ENCODE results near the gene SEMA6B. TPM values are rescaled to one million over a fixed set of nuclear protein-coding genes. Genes with fewer than 3 reads are reported as not detected.
"Not testable (repeated sequence)": the region's sequence is repeated elsewhere in the genome, so short reads cannot be mapped to it uniquely, and the experiment has no call there.

SEMA6B gene, protein sequence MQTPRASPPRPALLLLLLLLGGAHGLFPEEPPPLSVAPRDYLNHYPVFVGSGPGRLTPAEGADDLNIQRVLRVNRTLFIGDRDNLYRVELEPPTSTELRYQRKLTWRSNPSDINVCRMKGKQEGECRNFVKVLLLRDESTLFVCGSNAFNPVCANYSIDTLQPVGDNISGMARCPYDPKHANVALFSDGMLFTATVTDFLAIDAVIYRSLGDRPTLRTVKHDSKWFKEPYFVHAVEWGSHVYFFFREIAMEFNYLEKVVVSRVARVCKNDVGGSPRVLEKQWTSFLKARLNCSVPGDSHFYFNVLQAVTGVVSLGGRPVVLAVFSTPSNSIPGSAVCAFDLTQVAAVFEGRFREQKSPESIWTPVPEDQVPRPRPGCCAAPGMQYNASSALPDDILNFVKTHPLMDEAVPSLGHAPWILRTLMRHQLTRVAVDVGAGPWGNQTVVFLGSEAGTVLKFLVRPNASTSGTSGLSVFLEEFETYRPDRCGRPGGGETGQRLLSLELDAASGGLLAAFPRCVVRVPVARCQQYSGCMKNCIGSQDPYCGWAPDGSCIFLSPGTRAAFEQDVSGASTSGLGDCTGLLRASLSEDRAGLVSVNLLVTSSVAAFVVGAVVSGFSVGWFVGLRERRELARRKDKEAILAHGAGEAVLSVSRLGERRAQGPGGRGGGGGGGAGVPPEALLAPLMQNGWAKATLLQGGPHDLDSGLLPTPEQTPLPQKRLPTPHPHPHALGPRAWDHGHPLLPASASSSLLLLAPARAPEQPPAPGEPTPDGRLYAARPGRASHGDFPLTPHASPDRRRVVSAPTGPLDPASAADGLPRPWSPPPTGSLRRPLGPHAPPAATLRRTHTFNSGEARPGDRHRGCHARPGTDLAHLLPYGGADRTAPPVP
- 1 to 10 TPM; 2.3 to 5.4 (median 3.7) TPM for polyA plus RNA-seq (ENCODE audit: insufficient read length in 4 of 4)

GRCh38 chr19:4559569-4559968 lies at the start of gene SEMA6B:
Gene SEMA6B (minus strand): TSS chr19:4559684. CDS start chr19:4558457, 1,227 bp downstream.
- no peak for DNase-seq (ENCODE audit: low read depth in 4 of 4, low spot score in 3 of 4)

- peak in 3 of 4 donors; percentile 35 to 52 (median 38) for DNase-seq (ENCODE audit: low read depth in 4 of 4, low spot score in 3 of 4)
Measured at GRCh38 chr19:4606921-4607678, 47.6 kb upstream of the SEMA6B start.

- no peak for DNase-seq (ENCODE audit: low read depth in 4 of 4, low spot score in 3 of 4)
Measured at GRCh38 chr19:4606181-4606580, 46.7 kb upstream of the SEMA6B start.

DNA sequence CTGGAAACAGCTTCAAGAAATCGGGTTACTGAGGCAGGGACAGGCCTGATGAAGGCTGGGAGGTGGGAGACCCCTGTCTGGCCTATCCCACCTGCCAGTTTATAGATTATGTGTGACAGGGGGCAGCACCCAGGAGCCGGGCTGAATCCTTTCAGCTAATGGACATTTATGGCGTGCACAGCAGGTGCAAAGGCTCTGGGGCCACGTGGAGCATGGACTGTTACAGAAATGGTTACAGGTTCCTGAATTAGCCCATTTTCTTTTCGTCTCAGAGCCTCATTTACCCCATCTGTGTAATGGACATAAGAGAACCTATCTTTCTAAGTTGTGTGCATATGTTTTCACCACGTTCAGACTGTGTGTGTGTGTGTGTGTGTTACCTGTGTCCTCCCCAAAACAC lies 45.4 kb upstream of the SEMA6B start:
- no peak for DNase-seq (ENCODE audit: low read depth in 4 of 4, low spot score in 3 of 4)

- no peak for DNase-seq (ENCODE audit: low read depth in 4 of 4, low spot score in 3 of 4)
Measured at GRCh38 chr19:4602915-4603314, 43.4 kb upstream of the SEMA6B start.

DNA sequence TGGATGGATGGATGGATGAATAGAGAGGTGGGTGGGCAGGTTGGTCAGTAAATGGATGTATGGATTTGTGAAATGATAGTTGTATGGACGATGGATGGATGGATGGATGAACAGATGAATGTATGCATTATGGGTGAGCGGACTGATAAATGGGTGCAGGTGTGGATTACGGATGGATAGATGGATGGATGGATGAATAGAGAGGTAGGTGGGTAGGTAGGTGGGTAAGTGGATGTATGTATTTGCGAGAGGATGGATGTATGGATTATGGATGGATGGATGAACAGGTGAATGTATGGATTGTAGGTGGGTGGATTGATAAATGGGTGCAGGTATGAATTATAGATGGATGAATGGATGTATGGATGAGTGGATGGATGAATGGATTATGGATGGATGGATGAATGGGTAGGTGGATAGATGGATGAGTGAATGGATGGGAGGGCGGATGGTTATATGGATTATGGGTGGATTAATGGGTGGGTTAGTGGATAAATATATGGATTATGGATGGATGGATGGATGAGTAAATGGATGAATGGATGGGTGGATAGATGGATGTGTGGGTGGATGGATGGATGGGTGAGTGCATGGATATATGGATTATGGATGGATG lies 42.8 kb upstream of the SEMA6B start:
- no peak for DNase-seq (ENCODE audit: low read depth in 4 of 4, low spot score in 3 of 4)

DNA sequence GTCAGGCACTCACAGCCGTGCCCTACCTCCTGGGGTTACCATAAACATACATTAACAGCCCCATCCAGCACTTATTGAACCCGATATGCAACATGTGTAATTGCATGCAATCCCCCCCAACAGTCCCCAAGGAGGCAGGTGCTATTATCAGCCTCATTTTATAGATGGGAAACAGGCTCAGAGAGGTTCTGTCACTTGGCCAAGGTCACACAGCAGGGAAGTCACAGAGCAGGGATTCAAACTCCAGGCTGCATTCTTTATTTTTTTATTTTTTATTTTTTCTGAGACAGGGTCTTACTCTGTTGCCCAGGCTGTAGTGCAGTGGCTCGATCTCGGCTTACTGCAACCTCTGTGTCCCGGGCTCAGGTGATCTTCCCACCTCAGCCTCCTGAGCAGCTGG lies 41.4 kb upstream of the SEMA6B start:
- no peak for DNase-seq (ENCODE audit: low read depth in 4 of 4, low spot score in 3 of 4)

GRCh38 chr19:4600082-4600481 lies 40.6 kb upstream of the SEMA6B start:
- DNase-seq (ENCODE audit: low read depth in 4 of 4, low spot score in 3 of 4): no peak

DNA sequence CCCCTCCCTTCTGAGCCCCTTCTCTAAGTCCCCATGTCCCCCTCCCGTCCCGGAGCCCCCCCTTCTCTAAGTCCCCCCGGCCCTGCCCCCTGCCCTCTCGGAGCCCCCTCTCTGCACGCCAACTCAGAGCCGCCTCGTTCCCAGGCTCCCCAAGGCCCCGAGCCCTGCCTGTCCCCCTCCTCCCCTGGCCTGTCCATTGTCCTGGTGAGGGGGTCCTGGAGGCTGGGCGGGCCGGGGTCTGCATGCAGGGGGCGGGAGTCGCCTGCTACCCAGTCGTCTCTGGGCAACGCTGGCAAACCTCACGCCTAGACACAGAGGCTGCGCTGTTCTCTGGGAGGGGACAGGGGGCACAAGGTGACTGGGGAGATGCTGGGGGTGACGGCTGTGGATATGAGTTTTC lies 39.2 kb upstream of the SEMA6B start:
- no peak for DNase-seq (ENCODE audit: low read depth in 4 of 4, low spot score in 3 of 4)

DNA sequence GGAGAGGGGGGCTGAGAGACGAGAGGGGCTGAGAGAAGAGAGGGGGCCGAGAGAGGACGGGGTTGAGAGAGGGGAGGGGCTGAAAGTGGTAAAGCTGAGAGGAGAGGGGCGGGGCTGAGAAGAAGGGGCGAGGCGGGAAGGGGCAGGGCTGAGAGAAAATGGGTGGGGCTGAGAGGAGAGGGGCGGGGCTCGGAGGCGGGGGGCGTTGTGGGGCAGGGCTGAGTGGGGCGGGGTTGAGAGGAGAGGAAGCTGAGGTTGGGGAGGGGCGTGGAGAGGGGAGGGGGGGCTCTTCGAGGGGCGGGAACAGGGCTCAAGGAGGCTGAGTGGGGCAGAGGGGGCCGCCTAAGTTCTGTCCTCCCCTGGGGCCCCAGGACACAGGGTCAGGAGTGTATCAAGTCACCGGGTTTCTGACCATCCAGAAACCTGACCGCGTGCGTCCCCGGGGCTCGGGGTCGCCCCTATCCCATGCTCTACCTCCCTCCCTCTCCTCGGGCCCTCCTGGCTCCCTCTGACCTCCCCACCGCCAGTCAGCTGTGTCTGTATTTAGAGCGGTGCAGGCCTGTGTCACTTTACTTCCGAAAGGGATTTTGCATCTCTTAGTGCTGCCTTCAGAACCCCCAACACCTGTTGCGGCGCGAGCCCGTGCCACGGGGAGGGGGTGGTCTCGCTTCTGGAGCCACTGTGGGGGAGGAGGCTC lies 38.6 kb upstream of the SEMA6B start:
- DNase-seq (ENCODE audit: low read depth in 4 of 4, low spot score in 3 of 4): no peak

DNA sequence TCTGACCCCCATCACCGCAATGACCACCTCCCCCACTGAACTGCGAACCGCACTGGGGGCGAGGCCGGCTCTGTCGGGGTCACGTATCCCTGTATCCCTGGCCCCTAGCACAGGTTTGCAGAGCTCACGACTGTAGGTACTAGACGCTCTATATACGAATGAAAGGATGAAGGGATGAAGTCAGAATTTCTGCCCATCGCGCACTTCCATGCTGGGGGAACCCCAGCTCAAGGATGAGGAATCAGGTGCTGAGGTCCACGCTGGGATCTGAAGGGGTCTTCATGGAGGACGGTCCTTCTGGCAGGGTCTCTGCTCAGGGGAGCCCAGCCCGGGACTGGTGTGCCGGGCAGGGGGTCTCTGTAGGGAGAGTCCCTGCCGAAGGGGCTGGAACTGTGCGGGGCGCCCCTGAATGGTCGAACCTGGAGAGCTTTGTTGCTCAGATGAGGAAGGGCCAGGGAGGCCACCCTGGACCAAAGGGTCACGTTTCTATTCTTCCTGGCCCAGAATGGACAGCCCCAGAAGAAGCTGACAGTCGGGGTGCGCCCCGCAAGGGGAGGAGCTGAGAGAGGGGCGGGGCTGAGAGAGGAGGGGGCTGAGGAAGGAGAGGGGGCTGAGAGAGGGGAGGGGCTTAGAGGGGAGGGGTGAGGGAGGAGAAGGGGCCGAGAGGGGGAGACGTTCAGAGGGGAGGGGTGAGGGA lies 37.9 kb upstream of the SEMA6B start:
- DNase-seq (ENCODE audit: low read depth in 4 of 4, low spot score in 3 of 4): no peak

- no peak for DNase-seq (ENCODE audit: low read depth in 4 of 4, low spot score in 3 of 4)
Measured at GRCh38 chr19:4596033-4596904, 36.8 kb upstream of the SEMA6B start.

DNA sequence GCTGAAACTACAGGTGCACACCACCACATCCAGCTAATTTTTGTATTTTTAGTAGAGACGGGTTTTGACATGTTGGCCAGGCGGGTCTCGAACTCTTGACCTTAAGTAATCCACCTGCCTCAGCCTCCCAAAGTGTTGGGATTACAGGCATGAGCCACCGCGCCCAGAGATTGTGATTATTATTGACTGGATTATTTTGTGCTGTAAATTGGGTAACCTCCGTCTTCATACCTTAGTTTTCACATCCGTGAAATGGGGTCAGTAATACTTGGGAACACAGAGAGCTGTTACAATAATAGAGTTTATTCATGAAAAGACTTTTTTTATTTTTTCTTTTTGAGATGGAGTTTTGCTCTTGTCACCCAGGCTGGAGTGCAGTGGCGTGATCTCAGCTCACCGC lies 35.7 kb upstream of the SEMA6B start:
- not testable (repeated sequence) for DNase-seq (ENCODE audit: low read depth in 4 of 4, low spot score in 3 of 4)

GRCh38 chr19:4594201-4594600 lies 34.7 kb upstream of the SEMA6B start:
- DNase-seq (ENCODE audit: low read depth in 4 of 4, low spot score in 3 of 4): no peak

DNA sequence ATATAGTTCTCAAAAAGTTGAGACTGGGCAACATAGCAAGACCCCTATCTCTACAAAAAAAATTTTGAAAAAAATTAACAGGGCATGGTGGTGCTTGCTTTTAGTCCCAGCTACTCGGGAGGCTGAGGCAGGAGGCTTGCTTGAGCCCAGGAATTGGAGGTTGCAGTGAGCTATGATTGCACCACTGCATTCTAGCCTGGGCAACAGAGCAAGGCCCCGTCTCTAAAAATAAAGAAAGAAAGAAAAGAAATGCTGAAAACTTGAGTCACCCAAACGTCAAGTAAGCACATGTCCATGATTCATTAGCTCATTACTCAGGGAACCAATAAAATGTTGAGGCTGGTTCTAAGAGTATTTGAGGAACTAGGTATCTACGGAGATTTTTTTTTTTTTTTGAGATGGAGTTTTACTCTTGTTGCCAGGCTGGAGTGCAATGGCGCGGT lies 33.9 kb upstream of the SEMA6B start:
- DNase-seq (ENCODE audit: low read depth in 4 of 4, low spot score in 3 of 4): no peak

DNA sequence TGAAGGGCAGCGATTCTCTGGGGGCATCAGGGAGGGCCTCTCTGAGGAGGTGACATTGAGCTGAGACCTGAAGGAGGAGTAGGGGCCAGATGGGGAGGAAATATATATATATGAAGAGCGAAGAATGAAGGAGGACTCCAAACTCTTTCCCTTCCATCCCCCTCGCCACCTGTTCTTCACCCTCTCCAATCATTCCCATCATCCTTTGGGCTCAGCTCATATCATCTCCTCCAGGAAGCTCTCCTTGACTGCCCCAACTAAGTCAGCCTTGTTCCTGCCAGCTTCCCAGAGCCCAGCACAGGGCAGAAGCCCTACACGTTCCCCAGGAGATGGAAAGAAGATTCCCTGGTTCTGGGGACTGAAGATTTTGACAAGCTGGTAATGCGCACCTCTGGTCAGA lies 33.0 kb upstream of the SEMA6B start:
- no peak for DNase-seq (ENCODE audit: low read depth in 4 of 4, low spot score in 3 of 4)

GRCh38 chr19:4591320-4591719 lies 31.8 kb upstream of the SEMA6B start:
- no peak for DNase-seq (ENCODE audit: low read depth in 4 of 4, low spot score in 3 of 4)

DNA sequence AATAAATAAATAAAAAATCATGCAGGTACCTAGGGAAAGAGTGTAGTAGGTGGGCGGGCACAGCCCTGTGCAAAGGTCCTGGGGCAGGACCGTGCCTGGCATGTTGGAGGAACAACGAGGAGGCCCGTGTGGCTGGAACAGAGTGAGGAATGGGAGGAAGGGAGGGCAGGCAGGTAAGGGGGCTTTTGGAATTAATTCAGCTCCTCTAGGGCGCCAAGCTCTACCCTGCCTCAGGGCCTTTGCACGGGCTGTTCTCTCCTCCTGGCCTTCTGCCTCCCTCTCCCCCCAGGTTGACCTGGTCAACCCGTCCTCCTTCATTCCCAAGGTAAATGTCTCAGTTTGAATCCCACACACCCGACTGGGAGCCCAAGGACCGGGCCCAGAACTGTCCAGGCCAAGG lies 31.1 kb upstream of the SEMA6B start:
- DNase-seq (ENCODE audit: low read depth in 4 of 4, low spot score in 3 of 4): no peak
